NCI-H1417 treated with DMSO at 0.1 percent for 48 hours (cell line): ENCODE measurements around the gene PRKCA.

ENCODE experiments used
- DNase-seq: peaks from one replicate; lab custom pipeline; 2025; lab: John Stamatoyannopoulos, UW

The PRKCA gene

GRCh38 chr17:66655461-66655860 lies 353.0 kb downstream of the PRKCA start:
- DNase-seq: no peak

GRCh38 chr17:66655861-66656260 lies 353.4 kb downstream of the PRKCA start:
- no peak for DNase-seq

GRCh38 chr17:66661411-66662256 lies 359.2 kb downstream of the PRKCA start:
- peak; percentile 59 for DNase-seq

GRCh38 chr17:66662496-66662895 lies 360.1 kb downstream of the PRKCA start:
- no peak for DNase-seq

GRCh38 chr17:66663041-66663606 lies 360.7 kb downstream of the PRKCA start:
- DNase-seq: no peak

- no peak for DNase-seq
Measured at GRCh38 chr17:66664336-66664735, 361.9 kb downstream of the PRKCA start.

- DNase-seq: no peak
Measured at GRCh38 chr17:66665194-66665593, 362.8 kb downstream of the PRKCA start.

GRCh38 chr17:66667090-66667489 lies 364.7 kb downstream of the PRKCA start:
- no peak for DNase-seq

- DNase-seq: no peak
Measured at GRCh38 chr17:66667491-66668030, 365.1 kb downstream of the PRKCA start.

- no peak for DNase-seq
Measured at GRCh38 chr17:66670206-66670605, 367.8 kb downstream of the PRKCA start.

- DNase-seq: no peak
Measured at GRCh38 chr17:66671156-66671555, 368.7 kb downstream of the PRKCA start.

GRCh38 chr17:66673668-66674276 lies 371.4 kb downstream of the PRKCA start:
- no peak for DNase-seq

GRCh38 chr17:66675273-66675990 lies 373.0 kb downstream of the PRKCA start:
- DNase-seq: no peak

- DNase-seq: no peak
Measured at GRCh38 chr17:66675991-66676371, 373.6 kb downstream of the PRKCA start.

- DNase-seq: peak; percentile 25
Measured at GRCh38 chr17:66676421-66676820, 374.0 kb downstream of the PRKCA start.

GRCh38 chr17:66677201-66677981 lies 375.0 kb downstream of the PRKCA start:
- no peak for DNase-seq

GRCh38 chr17:66678061-66678460 lies 375.6 kb downstream of the PRKCA start:
- no peak for DNase-seq

- DNase-seq: no peak
Measured at GRCh38 chr17:66678827-66679226, 376.4 kb downstream of the PRKCA start.

- DNase-seq: no peak
Measured at GRCh38 chr17:66679631-66680517, 377.5 kb downstream of the PRKCA start.

GRCh38 chr17:66682283-66682682 lies 379.9 kb downstream of the PRKCA start:
- DNase-seq: no peak
